ENCODE measurements around the gene AUTS2.

DNA sequence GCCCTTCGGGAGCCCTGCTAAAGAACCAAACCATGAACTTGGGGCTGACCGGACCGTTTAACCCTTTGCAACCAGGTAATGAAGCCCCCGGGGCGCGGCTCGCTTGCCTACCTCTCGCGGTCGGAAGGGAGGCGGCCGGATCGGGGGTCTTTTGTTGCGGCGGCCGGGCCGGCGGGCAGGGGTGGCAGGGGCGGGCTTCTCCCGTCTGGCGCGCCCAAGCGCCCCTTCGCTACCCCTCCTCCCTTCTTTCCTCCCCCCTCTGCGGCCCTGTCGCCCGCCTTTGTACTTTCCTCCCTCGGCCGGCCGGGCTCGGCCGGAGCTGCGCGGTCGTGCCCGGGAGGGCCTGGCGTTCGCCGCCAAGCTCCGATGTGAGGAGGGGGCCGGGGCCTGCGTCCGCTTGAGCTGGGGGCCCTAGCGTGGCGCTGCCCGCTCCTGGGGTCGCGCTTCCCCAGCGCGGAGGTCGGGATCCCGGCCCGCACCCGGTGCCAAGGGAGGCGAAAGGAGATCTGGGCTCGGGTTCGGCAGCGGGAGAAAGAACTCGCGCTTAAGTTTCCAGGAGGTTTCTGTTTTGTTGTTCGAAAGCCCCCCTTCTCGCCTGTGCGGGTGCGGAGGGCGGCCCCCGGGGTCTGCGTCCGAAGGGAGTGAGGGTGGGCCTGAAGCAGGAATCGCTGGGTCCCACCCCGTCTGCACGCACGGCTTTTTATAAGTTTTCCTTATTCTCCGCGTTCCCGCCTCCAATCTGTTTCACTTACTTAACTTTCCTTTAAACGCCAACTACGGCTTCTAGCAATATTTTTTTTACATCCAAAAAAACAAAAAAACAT, 1096.9 kb downstream of the AUTS2 start:
- TF ChIP-seq POLR2A (conservative IDR thresholded peaks at IDR 0.05) (no peak), MAFF (IDR thresholded peaks at IDR 0.05; ENCODE audit: low read length) (no peak)
